A673 (cell line): ENCODE results near the gene OSBPL1A. TPM values are rescaled to one million over a fixed set of nuclear protein-coding genes. Genes with fewer than 3 reads are reported as not detected.

ENCODE experiments used
- BruUV-seq: library from RNA; stranded (reverse); fragments of 400-500 nt; replicated peaks from 2 replicates; lab custom pipeline; 2021; lab: Mats Ljungman, UMichigan
- CTCF ChIA-PET: fragments of 300-600 bp; sonication (Branson Sonifier 250); formaldehyde crosslinking; loops from one replicate; lab custom pipeline; 2022; ENCODE audit warnings: antibody characterized with exemption; lab: Charles Lee
- POLR2A ChIA-PET: fragments of 300-600 bp; sonication (Branson Sonifier 250); formaldehyde crosslinking; loops from one replicate; lab custom pipeline; 2022; ENCODE audit warnings: antibody characterized with exemption; ENCODE audit not compliant: low non-redundant PET; lab: Charles Lee
- DNase-seq: peaks from one replicate; pipeline ENCODE4 v3.0.0-alpha.2; 2015; ENCODE audit warnings: low spot score
- H3K27ac ChIP-seq: fragments of 200-600 bp; sonication (generic); 2 replicates; pipeline ENCODE4 v1.5.1; 2016; ENCODE audit warnings: mixed run types, low read depth, mild to moderate bottlenecking, mixed read lengths, antibody characterized with exemption, low read length; ENCODE audit not compliant: poor library complexity, severe bottlenecking
- H3K27me3 ChIP-seq: fragments of 200-600 bp; sonication (generic); replicated peaks from 2 replicates; pipeline ENCODE4 v1.6.1; 2017; ENCODE audit warnings: mixed run types, low read depth, mild to moderate bottlenecking, mixed read lengths, antibody characterized with exemption, low read length; ENCODE audit not compliant: insufficient read depth, poor library complexity
- H3K36me3 ChIP-seq: fragments of 200-600 bp; sonication (generic); 2 replicates; pipeline ENCODE4 v1.6.1; 2016; ENCODE audit warnings: mixed run types, mild to moderate bottlenecking, mixed read lengths, antibody characterized with exemption, low read length; ENCODE audit not compliant: insufficient read depth, poor library complexity, severe bottlenecking
- H3K4me1 ChIP-seq: fragments of 200-600 bp; sonication (generic); 2 replicates; pipeline ENCODE4 v1.6.1; 2017; ENCODE audit warnings: mixed run types, mild to moderate bottlenecking, mixed read lengths, antibody characterized with exemption, low read length; ENCODE audit not compliant: insufficient read depth, poor library complexity, severe bottlenecking
- H3K4me3 ChIP-seq: fragments of 200-600 bp; sonication (generic); 2 replicates; pipeline ENCODE4 v1.5.1; 2016; ENCODE audit warnings: low read depth, mixed run types, mild to moderate bottlenecking, mixed read lengths, low read length; ENCODE audit not compliant: poor library complexity, severe bottlenecking
- H3K9me3 ChIP-seq: fragments of 200-600 bp; sonication (generic); 2 replicates; pipeline ENCODE4 v1.6.1; 2016; ENCODE audit warnings: mixed run types, low read depth, mild to moderate bottlenecking, mixed read lengths, antibody characterized with exemption, low read length; ENCODE audit not compliant: poor library complexity, severe bottlenecking
- CTCF ChIP-seq: fragments of 300-800, 200-600 bp; sonication (generic); conservative IDR thresholded peaks from 2 replicates; pipeline ENCODE4 v1.5.1; 2017; ENCODE audit warnings: low read depth, mild to moderate bottlenecking, antibody characterized with exemption, low read length, moderate library complexity, mixed read lengths
- EZH2 ChIP-seq: fragments of 200-600 bp; sonication (generic); IDR thresholded peaks from 2 replicates; pipeline ENCODE4 v1.6.1; 2017; ENCODE audit warnings: borderline replicate concordance, low read depth, mild to moderate bottlenecking, mixed read lengths, antibody characterized with exemption, low read length; ENCODE audit not compliant: poor library complexity, severe bottlenecking
- intact Hi-C: fragments of 100-400 bp; cut with micrococcal nuclease; formaldehyde crosslinking; loops from one replicate; pipeline ENCODE4 v1.10.0; 2022; ENCODE audit not compliant: unreplicated experiment
- total RNA-seq: library from RNA; stranded (reverse); gene quantifications from 2 replicates; pipeline ENCODE4 v1.2.3, GENCODE V29; 2021

OSBPL1A gene
- total RNA-seq, 1 experiment from 2014 or later: 26.1 TPM

GRCh38 chr18:24306201-24306600, 91.4 kb downstream of the OSBPL1A start:
- intact Hi-C loops: no loop called here
- Histone ChIP-seq H3K27me3 (no peaks in the 10 kb centered on the region), H3K36me3 (peaks cover 3% of the 10 kb centered on the region), H3K9me3 (no peaks in the 10 kb centered on the region), H3K27ac (no peak overlapping the region), H3K4me1 (no peaks in the 10 kb centered on the region), H3K4me3 (no peak overlapping the region)
- TF ChIP-seq EZH2 (no peak), CTCF (no peak)
- POLR2A ChIA-PET: no interaction called here
- BruUV-seq: no TSS peak
- CTCF ChIA-PET: no interaction called here
- DNase-seq: no peak

- TF ChIP-seq CTCF (no peak), EZH2 (no peak)
- no peak overlapping the region for H3K27ac ChIP-seq
- no TSS peak for BruUV-seq
- no peak for DNase-seq
- POLR2A ChIA-PET: no interaction called here
- H3K4me3 ChIP-seq: no peak overlapping the region
- no peaks in the 10 kb centered on the region for H3K4me1 ChIP-seq
- no peaks in the 10 kb centered on the region for H3K27me3 ChIP-seq
- no peaks in the 10 kb centered on the region for H3K9me3 ChIP-seq
- no peaks in the 10 kb centered on the region for H3K36me3 ChIP-seq
- CTCF ChIA-PET: no interaction called here
- intact Hi-C loops: no loop called here
These were observed 96.9 kb downstream of the OSBPL1A start for GRCh38 chr18:24300703-24301102.

- DNase-seq: no peak
- no peaks in the 10 kb centered on the region for H3K36me3 ChIP-seq
- no TSS peak for BruUV-seq
- no peak overlapping the region for H3K4me3 ChIP-seq
- no peaks in the 10 kb centered on the region for H3K9me3 ChIP-seq
- ChIA-PET POLR2A (no interaction called here), CTCF (no interaction called here)
- H3K4me1 ChIP-seq: no peaks in the 10 kb centered on the region
- intact Hi-C loops: no loop called here
- TF ChIP-seq EZH2: no peak
- TF ChIP-seq CTCF: no peak
- H3K27ac ChIP-seq: no peak overlapping the region
- no peaks in the 10 kb centered on the region for H3K27me3 ChIP-seq
These were observed 101.3 kb downstream of the OSBPL1A start for GRCh38 chr18:24296276-24296675.
